A673 (cell line): Measurements from ENCODE around the gene ANXA10. TPM values are rescaled to one million over a fixed set of nuclear protein-coding genes. Genes with fewer than 3 reads are reported as not detected.

Source experiments
- BruUV-seq: library from RNA; stranded (reverse); fragments of 400-500 nt; replicated peaks from 2 replicates; lab custom pipeline; 2021; lab: Mats Ljungman, UMichigan
- CTCF ChIA-PET: fragments of 300-600 bp; sonication (Branson Sonifier 250); formaldehyde crosslinking; loops from one replicate; lab custom pipeline; 2022; ENCODE audit warnings: antibody characterized with exemption; lab: Charles Lee
- POLR2A ChIA-PET: fragments of 300-600 bp; sonication (Branson Sonifier 250); formaldehyde crosslinking; loops from one replicate; lab custom pipeline; 2022; ENCODE audit warnings: antibody characterized with exemption; ENCODE audit not compliant: low non-redundant PET; lab: Charles Lee
- DNase-seq: peaks from one replicate; pipeline ENCODE4 v3.0.0-alpha.2; 2015; ENCODE audit warnings: low spot score
- H3K27ac ChIP-seq: fragments of 200-600 bp; sonication (generic); 2 replicates; pipeline ENCODE4 v1.5.1; 2016; ENCODE audit warnings: mixed run types, low read depth, mild to moderate bottlenecking, mixed read lengths, antibody characterized with exemption, low read length; ENCODE audit not compliant: poor library complexity, severe bottlenecking
- H3K27me3 ChIP-seq: fragments of 200-600 bp; sonication (generic); replicated peaks from 2 replicates; pipeline ENCODE4 v1.6.1; 2017; ENCODE audit warnings: mixed run types, low read depth, mild to moderate bottlenecking, mixed read lengths, antibody characterized with exemption, low read length; ENCODE audit not compliant: insufficient read depth, poor library complexity
- H3K36me3 ChIP-seq: fragments of 200-600 bp; sonication (generic); 2 replicates; pipeline ENCODE4 v1.6.1; 2016; ENCODE audit warnings: mixed run types, mild to moderate bottlenecking, mixed read lengths, antibody characterized with exemption, low read length; ENCODE audit not compliant: insufficient read depth, poor library complexity, severe bottlenecking
- H3K4me1 ChIP-seq: fragments of 200-600 bp; sonication (generic); 2 replicates; pipeline ENCODE4 v1.6.1; 2017; ENCODE audit warnings: mixed run types, mild to moderate bottlenecking, mixed read lengths, antibody characterized with exemption, low read length; ENCODE audit not compliant: insufficient read depth, poor library complexity, severe bottlenecking
- H3K4me3 ChIP-seq: fragments of 200-600 bp; sonication (generic); 2 replicates; pipeline ENCODE4 v1.5.1; 2016; ENCODE audit warnings: low read depth, mixed run types, mild to moderate bottlenecking, mixed read lengths, low read length; ENCODE audit not compliant: poor library complexity, severe bottlenecking
- H3K9me3 ChIP-seq: fragments of 200-600 bp; sonication (generic); 2 replicates; pipeline ENCODE4 v1.6.1; 2016; ENCODE audit warnings: mixed run types, low read depth, mild to moderate bottlenecking, mixed read lengths, antibody characterized with exemption, low read length; ENCODE audit not compliant: poor library complexity, severe bottlenecking
- EZH2 ChIP-seq: fragments of 200-600 bp; sonication (generic); IDR thresholded peaks from 2 replicates; pipeline ENCODE4 v1.6.1; 2017; ENCODE audit warnings: borderline replicate concordance, low read depth, mild to moderate bottlenecking, mixed read lengths, antibody characterized with exemption, low read length; ENCODE audit not compliant: poor library complexity, severe bottlenecking
- intact Hi-C: fragments of 100-400 bp; cut with micrococcal nuclease; formaldehyde crosslinking; loops from one replicate; pipeline ENCODE4 v1.10.0; 2022; ENCODE audit not compliant: unreplicated experiment
- total RNA-seq: library from RNA; stranded (reverse); gene quantifications from 2 replicates; pipeline ENCODE4 v1.2.3, GENCODE V29; 2021
- TF ChIP-seq, protein P1 (sequence below): fragments of 300-800, 200-600 bp; sonication (generic); conservative IDR thresholded peaks from 2 replicates; pipeline ENCODE4 v1.5.1; 2017; ENCODE audit warnings: low read depth, mild to moderate bottlenecking, antibody characterized with exemption, low read length, moderate library complexity, mixed read lengths

The ANXA10 gene
- total RNA-seq, 1 experiment from 2014 or later, result not detected

DNA sequence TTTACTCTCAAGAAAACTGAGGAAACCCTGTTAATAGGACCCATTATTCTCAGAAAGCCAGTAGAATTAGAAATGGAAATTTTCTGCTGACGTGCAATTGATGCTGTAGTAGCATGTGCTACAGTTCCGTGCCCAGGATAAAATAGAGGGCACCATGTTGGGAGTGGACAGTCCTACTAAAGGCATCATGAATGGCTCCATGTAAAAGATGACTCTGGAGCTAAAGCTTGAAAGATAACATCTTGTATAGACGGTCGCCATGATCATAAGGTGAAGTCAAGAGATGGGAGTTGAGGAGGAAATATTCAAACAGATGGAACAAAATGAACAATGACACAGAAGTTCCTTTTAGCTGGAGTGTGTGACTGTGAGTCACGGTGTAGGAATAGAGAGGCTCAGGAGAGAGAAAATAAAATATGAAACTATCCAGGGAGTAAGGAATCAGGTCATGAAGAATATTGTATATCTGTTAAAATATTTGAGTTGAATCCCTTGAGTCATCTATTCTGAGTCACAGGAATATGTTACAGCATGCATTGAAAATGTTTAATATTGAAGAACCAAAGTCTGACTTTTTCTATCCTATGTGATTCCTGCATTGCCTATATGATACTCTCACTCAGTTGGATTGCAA is 31.8 kb downstream of the ANXA10 start:
- no peak for DNase-seq

DNA sequence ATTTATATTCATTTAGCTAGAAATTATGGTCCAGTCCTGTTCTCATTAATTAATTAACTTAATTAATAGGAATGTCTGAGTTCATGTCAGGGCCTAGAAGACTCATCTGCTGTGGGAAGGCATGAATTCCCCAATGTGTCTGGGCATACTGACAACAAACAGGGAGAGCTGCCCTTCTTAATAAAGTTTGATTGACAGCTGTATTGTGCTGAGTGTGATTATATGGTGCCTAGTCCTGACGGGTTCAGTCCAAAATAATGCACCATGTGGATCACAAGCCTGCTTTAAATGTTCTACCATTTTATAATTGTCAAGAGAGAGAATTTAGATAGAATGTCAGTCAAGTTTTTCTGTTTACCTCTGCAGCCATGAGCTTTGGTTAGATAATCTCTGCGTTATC is 34.6 kb downstream of the ANXA10 start:
- Histone ChIP-seq H3K27me3 (no peaks in the 10 kb centered on the region), H3K4me1 (no peaks in the 10 kb centered on the region), H3K27ac (no peak overlapping the region), H3K36me3 (no peaks in the 10 kb centered on the region), H3K9me3 (no peaks in the 10 kb centered on the region), H3K4me3 (no peak overlapping the region)
- ChIA-PET CTCF (no interaction called here), POLR2A (no interaction called here)
- no TSS peak for BruUV-seq
- DNase-seq, result no peak
- intact Hi-C loops, result no loop called here
- TF ChIP-seq, protein P1, sequence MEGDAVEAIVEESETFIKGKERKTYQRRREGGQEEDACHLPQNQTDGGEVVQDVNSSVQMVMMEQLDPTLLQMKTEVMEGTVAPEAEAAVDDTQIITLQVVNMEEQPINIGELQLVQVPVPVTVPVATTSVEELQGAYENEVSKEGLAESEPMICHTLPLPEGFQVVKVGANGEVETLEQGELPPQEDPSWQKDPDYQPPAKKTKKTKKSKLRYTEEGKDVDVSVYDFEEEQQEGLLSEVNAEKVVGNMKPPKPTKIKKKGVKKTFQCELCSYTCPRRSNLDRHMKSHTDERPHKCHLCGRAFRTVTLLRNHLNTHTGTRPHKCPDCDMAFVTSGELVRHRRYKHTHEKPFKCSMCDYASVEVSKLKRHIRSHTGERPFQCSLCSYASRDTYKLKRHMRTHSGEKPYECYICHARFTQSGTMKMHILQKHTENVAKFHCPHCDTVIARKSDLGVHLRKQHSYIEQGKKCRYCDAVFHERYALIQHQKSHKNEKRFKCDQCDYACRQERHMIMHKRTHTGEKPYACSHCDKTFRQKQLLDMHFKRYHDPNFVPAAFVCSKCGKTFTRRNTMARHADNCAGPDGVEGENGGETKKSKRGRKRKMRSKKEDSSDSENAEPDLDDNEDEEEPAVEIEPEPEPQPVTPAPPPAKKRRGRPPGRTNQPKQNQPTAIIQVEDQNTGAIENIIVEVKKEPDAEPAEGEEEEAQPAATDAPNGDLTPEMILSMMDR, result no peak
- TF ChIP-seq EZH2, result no peak

More for the DNA sequence above, 31.8 kb downstream of the ANXA10 start:
- TF ChIP-seq, protein P1, result no peak
- TF ChIP-seq EZH2, result no peak
- intact Hi-C loops, result no loop called here
- POLR2A ChIA-PET, result no interaction called here
- Histone ChIP-seq H3K36me3 (no peaks in the 10 kb centered on the region), H3K4me1 (peaks cover 4% of the 10 kb centered on the region), H3K27ac (no peak overlapping the region), H3K9me3 (no peaks in the 10 kb centered on the region), H3K4me3 (no peak overlapping the region), H3K27me3 (no peaks in the 10 kb centered on the region)
- CTCF ChIA-PET, result interaction anchor here (0.6 kb wide), 1 partner anchor 29 kb away, joined by 3 read pairs; no protein-coding TSS in a partner anchor
- no TSS peak for BruUV-seq

DNA sequence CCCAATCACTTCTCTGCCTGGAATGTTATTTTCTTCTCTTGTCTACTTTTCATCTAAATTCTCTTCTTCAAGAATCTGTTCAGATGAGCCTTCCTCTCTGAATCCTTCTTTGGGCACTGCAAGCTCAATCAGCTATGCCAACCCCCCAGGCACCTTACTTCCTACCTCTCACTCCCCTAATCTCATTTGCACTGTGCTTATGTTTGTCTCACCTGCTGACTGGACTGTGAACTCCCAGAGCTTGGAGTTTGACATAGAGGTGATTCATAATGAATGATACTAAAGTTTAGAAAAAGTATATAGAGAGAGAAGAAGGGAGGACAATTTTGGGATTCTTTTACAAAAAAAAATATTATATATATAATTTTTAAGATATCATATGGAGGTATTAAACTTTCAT is 36.3 kb downstream of the ANXA10 start:
- Histone ChIP-seq H3K9me3 (no peaks in the 10 kb centered on the region), H3K4me3 (no peak overlapping the region), H3K36me3 (no peaks in the 10 kb centered on the region), H3K27ac (no peak overlapping the region), H3K4me1 (no peaks in the 10 kb centered on the region), H3K27me3 (no peaks in the 10 kb centered on the region)
- TF ChIP-seq EZH2, result no peak
- TF ChIP-seq, protein P1, result no peak
- no TSS peak for BruUV-seq
- no peak for DNase-seq
- CTCF ChIA-PET, result no interaction called here
- POLR2A ChIA-PET, result no interaction called here
- intact Hi-C loops, result no loop called here
